Body of pancreas (tissue), 4 donors: ENCODE measurements around the gene NMRK1. TPM values are rescaled to one million over a fixed set of nuclear protein-coding genes. Genes with fewer than 3 reads are reported as not detected.
A peak's percentile ranks its signal among the peaks of the same experiment; 100 is the strongest.

ENCODE experiments used
- ATAC-seq: fragments of 150-250 bp; one replicate; pipeline ENCODE4 v1.9.1; 2016
- DNase-seq, 4 donors: peaks; one replicate each; pipeline ENCODE4 v3.0.0-alpha.2; 2019
- H3K27ac ChIP-seq, 4 donors: fragments of 200-600 bp; sonication (generic); 1 replicate in 3 of 4; 2 replicates in 1 of 4; pipeline versions ENCODE4 v1.5.1 to v1.6.1; 2016 to 2019; ENCODE audit warnings: mild to moderate bottlenecking in 1 of 4, mixed read lengths in 1 of 4, moderate library complexity in 1 of 4
- H3K27me3 ChIP-seq, 2 donors: fragments of 200-600 bp; sonication (generic); one replicate each; pipeline ENCODE4 v1.6.0; 2016; ENCODE audit warnings: mild to moderate bottlenecking in 1 of 2
- H3K36me3 ChIP-seq, 2 donors: fragments of 200-600 bp; sonication (generic); replicated peaks in 1 of 2; 2 replicates each; pipeline ENCODE4 v1.5.1; 2016; ENCODE audit warnings: low read depth in 2 of 2; ENCODE audit not compliant: insufficient read depth in 1 of 2
- H3K4me1 ChIP-seq: fragments of 200-600 bp; sonication (generic); one replicate; pipeline ENCODE4 v1.6.0; 2016
- H3K4me3 ChIP-seq, 2 donors: fragments of 200-600 bp; sonication (generic); 1 replicate in 1 of 2; 2 replicates in 1 of 2; pipeline ENCODE4 v1.5.1; 2016 to 2019
- H3K9me3 ChIP-seq, 3 donors: fragments of 200-600 bp; sonication (generic); 1 replicate in 2 of 3; 2 replicates in 1 of 3; pipeline ENCODE4 v1.5.1; 2016
- POLR2A ChIP-seq, 3 donors: fragments of 450-650 bp; IDR thresholded peaks; one replicate each; pipeline ENCODE4 v1.6.1; 2016; ENCODE audit warnings: antibody characterized with exemption in 3 of 3, mild to moderate bottlenecking in 2 of 3
- WGBS, 2 donors: methylation state at CpG; one replicate each; pipeline ENCODE4 v1.1.5; 2017; 5-methylcytosine and 5-hydroxymethylcytosine counted together
- intact Hi-C: fragments of 100-400 bp; cut with DNase I; formaldehyde crosslinking; loops from one replicate; pipeline ENCODE4 v1.15.1; 2023
- total RNA-seq, 2 donors: library from RNA; depleted of rRNA; stranded (reverse); fragments of >200 nt; gene quantifications; one replicate each; pipeline ENCODE4 v1.1.0, GENCODE V29; 2016
- TF ChIP-seq, protein P1 (sequence below), 7 experiments: fragments of 450-650 bp in 4 of 7; fragments of 200-600 bp in 3 of 7; sonication (generic) in 3 of 7; IDR thresholded peaks; one replicate each; pipeline ENCODE4 v1.5.1; 2016 to 2019; ENCODE audit warnings: antibody characterized with exemption in 7 of 7

Gene NMRK1
- total RNA-seq, 2 donors from 2014 or later = 12.5 to 31.1 TPM

DNA sequence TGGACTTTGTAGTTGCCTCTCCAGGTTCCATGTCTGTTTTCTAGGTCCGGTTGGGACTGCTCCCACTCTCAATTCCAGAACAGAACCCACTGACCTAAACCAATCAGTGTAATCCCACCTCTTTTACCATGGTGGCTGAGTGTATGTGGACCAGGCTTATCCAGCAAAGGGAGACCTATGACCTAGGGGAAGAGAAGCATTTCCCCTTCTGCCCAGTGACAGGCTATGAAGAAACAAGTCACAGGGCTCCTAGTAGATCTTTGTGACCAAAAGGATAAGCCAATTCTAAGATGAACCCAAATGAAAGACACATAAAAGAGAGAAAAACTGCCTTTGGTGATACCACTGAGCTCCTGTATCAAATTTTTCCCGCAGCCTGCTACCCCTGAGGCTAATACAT is 6.3 kb downstream of the NMRK1 start:
- Histone ChIP-seq H3K4me1 (peaks cover 41% of the 10 kb centered on the region), H3K9me3 (no peaks in the 10 kb centered on the region), H3K27me3 (no peaks in the 10 kb centered on the region), H3K36me3 (peaks cover 0 to 8% of the 10 kb centered on the region in 2 donors), H3K27ac (no peak overlapping the region), H3K4me3 (no peak overlapping the region)
- DNase-seq (no peak), ATAC-seq (no peak)
- intact Hi-C loops = no loop called here
- WGBS, 2 donors = 0 to 96% methylated on average over 2 of the region's 2 CpGs
- TF ChIP-seq, protein P1, sequence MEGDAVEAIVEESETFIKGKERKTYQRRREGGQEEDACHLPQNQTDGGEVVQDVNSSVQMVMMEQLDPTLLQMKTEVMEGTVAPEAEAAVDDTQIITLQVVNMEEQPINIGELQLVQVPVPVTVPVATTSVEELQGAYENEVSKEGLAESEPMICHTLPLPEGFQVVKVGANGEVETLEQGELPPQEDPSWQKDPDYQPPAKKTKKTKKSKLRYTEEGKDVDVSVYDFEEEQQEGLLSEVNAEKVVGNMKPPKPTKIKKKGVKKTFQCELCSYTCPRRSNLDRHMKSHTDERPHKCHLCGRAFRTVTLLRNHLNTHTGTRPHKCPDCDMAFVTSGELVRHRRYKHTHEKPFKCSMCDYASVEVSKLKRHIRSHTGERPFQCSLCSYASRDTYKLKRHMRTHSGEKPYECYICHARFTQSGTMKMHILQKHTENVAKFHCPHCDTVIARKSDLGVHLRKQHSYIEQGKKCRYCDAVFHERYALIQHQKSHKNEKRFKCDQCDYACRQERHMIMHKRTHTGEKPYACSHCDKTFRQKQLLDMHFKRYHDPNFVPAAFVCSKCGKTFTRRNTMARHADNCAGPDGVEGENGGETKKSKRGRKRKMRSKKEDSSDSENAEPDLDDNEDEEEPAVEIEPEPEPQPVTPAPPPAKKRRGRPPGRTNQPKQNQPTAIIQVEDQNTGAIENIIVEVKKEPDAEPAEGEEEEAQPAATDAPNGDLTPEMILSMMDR (IDR thresholded peaks at IDR 0.05) = no peak
- no peak for TF ChIP-seq POLR2A (IDR thresholded peaks at IDR 0.05)

DNA sequence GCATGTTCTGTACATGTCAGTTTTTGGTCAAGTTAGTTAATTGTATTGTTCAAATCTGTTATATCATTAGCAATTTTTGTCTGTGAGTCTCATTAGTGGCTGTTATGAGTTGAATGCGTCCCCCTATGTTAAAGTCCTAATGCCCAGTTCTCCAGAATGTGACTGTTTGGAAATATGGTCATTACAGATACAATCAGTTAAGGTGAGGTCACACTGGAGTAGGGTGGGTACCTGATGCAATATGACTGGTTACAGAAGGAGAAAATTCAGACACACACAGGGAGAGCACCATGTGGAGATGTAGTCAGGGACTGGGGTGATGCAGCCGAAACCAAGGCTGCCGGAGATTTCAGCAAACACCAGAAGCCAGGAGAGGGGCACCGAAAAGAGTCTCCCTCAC is 15.1 kb downstream of the NMRK1 start:
- WGBS, 2 donors = 93 to 98% methylated on average over 4 of the region's 4 CpGs
- no peak for TF ChIP-seq POLR2A (IDR thresholded peaks at IDR 0.05)
- TF ChIP-seq, protein P1 (IDR thresholded peaks at IDR 0.05) = no peak
- Histone ChIP-seq H3K9me3 (no peaks in the 10 kb centered on the region), H3K4me3 (no peak overlapping the region), H3K27ac (no peak overlapping the region), H3K27me3 (no peaks in the 10 kb centered on the region), H3K36me3 (peaks cover 0 to 2% of the 10 kb centered on the region in 2 donors), H3K4me1 (no peaks in the 10 kb centered on the region)
- ATAC-seq (no peak), DNase-seq (no peak)
- intact Hi-C loops = loop anchor here (10.0 kb wide), 1 partner anchor 298 kb away; no protein-coding TSS in a partner anchor

DNA sequence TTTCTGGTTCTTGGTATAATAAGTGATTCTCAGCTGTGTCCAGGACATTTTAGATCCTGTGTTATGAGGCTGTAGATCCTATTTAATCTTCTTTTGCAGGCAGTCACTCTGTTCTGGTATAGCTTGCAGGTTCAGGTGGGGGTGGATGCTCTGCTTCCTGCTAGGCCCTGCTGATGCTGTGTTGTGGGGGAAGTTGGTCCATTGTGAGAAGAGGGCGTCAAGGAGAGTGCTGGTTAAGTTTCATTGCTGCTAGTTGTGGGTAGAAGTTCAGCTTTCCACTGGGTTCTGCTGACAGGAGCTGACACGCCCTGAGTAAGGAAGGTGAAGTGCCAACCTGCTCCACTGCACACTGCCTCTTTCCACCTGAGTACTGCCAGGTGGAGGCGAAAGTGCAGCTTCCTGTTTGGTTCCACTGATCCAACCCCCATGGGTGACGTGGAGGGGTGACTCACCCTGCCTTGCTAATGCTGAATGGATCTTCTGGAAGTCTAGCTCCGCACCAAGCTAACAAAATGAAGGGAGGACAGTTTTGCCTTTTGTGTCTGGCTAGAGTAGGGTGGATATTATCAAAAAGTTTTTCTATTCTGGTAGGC is 16.3 kb downstream of the NMRK1 start:
- WGBS, 2 donors = 77 to 87% methylated on average over 5 of the region's 5 CpGs
- Histone ChIP-seq H3K36me3 (peaks cover 0 to 4% of the 10 kb centered on the region in 2 donors), H3K27ac (no peak overlapping the region), H3K9me3 (no peaks in the 10 kb centered on the region), H3K27me3 (no peaks in the 10 kb centered on the region), H3K4me1 (no peaks in the 10 kb centered on the region), H3K4me3 (no peak overlapping the region)
- ATAC-seq = no peak
- peak in 1 of 4 donors; percentile 43 for DNase-seq
- intact Hi-C loops = loop anchor here (10.0 kb wide), 1 partner anchor 297 kb away; no protein-coding TSS in a partner anchor
- TF ChIP-seq POLR2A (IDR thresholded peaks at IDR 0.05) = no peak

DNA sequence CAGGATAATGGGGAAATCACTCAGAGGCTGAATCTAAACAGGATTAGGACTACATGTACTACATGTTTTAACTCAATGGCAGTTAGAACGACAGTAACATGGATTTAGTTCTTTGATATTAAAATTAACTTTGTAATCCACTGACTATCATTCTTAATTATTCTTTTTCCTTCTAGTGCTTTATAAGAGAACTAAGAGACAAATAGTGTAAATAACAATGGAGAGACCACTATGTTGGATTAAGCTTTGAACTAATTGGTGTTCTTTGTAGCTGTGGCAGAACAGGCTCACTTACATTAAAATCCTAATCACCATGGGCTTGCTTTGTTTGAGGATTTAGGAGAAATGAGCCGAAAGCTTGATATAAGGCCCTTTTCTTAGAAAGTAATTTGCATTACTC is 18.8 kb downstream of the NMRK1 start:
- Histone ChIP-seq H3K4me1 (no peaks in the 10 kb centered on the region), H3K4me3 (no peak overlapping the region), H3K9me3 (no peaks in the 10 kb centered on the region), H3K27me3 (no peaks in the 10 kb centered on the region), H3K36me3 (peaks cover 0 to 4% of the 10 kb centered on the region in 2 donors), H3K27ac (no peak overlapping the region)
- DNase-seq = no peak
- intact Hi-C loops = no loop called here
- ATAC-seq = no peak
- WGBS, 2 donors = 41 to 88% methylated on average over 2 of the region's 2 CpGs
- TF ChIP-seq POLR2A (IDR thresholded peaks at IDR 0.05) = no peak
- TF ChIP-seq, protein P1 (IDR thresholded peaks at IDR 0.05) = no peak

DNA sequence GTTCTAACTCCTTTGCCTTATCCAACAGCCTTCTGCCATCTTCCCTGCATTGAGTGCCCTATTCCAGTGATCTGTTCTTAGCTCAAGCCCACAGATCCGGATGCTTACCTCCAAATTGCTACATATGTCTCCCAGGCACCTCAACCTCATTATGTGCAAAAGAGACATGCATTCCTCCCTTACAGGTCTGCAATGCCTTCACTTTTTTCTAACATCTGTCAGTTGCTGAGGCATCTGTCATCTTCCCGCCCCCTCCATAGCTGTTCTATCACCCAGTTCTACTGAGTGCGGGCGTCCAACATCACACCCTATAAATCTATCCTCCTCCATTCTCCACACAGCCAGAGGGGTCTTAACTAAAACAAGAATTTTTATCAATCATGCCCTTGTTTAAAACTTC is 20.1 kb downstream of the NMRK1 start:
- H3K4me3 ChIP-seq = no peak overlapping the region
- H3K4me1 ChIP-seq = no peaks in the 10 kb centered on the region
- ATAC-seq (no peak), DNase-seq (no peak)
- H3K36me3 ChIP-seq = peaks cover 0 to 4% of the 10 kb centered on the region in 2 donors
- no peak overlapping the region for H3K27ac ChIP-seq
- no peaks in the 10 kb centered on the region for H3K27me3 ChIP-seq
- H3K9me3 ChIP-seq = no peaks in the 10 kb centered on the region
- 75 to 98% methylated on average over 4 of the region's 4 CpGs for WGBS, 2 donors
- intact Hi-C loops = no loop called here
- no peak for TF ChIP-seq POLR2A (IDR thresholded peaks at IDR 0.05)
- TF ChIP-seq, protein P1 (IDR thresholded peaks at IDR 0.05) = no peak
